Fibroblast of lung (primary cell): Measurements from ENCODE around the gene CERS3. TPM values are rescaled to one million over a fixed set of nuclear protein-coding genes. Genes with fewer than 3 reads are reported as not detected.

Experiments used
- DNase-seq, 2 donors: peaks; one replicate each; pipeline versions ENCODE4 v3.0.0 to v3.0.0-alpha.2; 2010; ENCODE audit warnings: low read depth in 2 of 2
- H2AFZ ChIP-seq: 2 replicates; pipeline ENCODE4 v1.5.1; 2012; ENCODE audit warnings: low read length, control low read depth, inconsistent platforms
- H3K27ac ChIP-seq: 2 replicates; pipeline ENCODE4 v1.5.1; 2011; ENCODE audit warnings: low read length, control low read depth; ENCODE audit not compliant: insufficient read depth
- H3K27me3 ChIP-seq: 2 replicates; pipeline ENCODE4 v1.5.1; 2011; ENCODE audit warnings: mild to moderate bottlenecking, low read length; ENCODE audit not compliant: control insufficient read depth, insufficient read depth
- H3K36me3 ChIP-seq: 2 replicates; pipeline ENCODE4 v1.5.1; 2011; ENCODE audit warnings: low read length; ENCODE audit not compliant: control insufficient read depth, insufficient read depth
- H3K4me1 ChIP-seq: 2 replicates; pipeline ENCODE4 v1.5.1; 2011; ENCODE audit warnings: low read length; ENCODE audit not compliant: control insufficient read depth, insufficient read depth; ENCODE audit errors: extremely low read depth
- H3K4me2 ChIP-seq: 2 replicates; pipeline ENCODE4 v1.5.1; 2011; ENCODE audit warnings: low read length, control low read depth; ENCODE audit not compliant: insufficient read depth; ENCODE audit errors: extremely low read depth
- H3K4me3 ChIP-seq, 4 experiments: fragments of 200-600 bp in 1 of 4; sonication (generic) in 1 of 4; replicated peaks in 1 of 4; 2 replicates each; pipeline ENCODE4 v1.5.1; 2011 to 2016; ENCODE audit warnings: low read length in 4 of 4, low read depth in 3 of 4, mild to moderate bottlenecking in 3 of 4, control low read depth in 2 of 4, inconsistent platforms in 1 of 4, mixed read lengths in 1 of 4; ENCODE audit not compliant: insufficient read depth in 1 of 4; ENCODE audit errors: control extremely low read depth in 1 of 4
- H3K79me2 ChIP-seq: 2 replicates; pipeline ENCODE4 v1.5.1; 2012; ENCODE audit warnings: mild to moderate bottlenecking, low read length, inconsistent platforms; ENCODE audit not compliant: control insufficient read depth, insufficient read depth
- H3K9ac ChIP-seq: 2 replicates; pipeline ENCODE4 v1.5.1; 2011; ENCODE audit warnings: mild to moderate bottlenecking, low read length, control low read depth; ENCODE audit not compliant: insufficient read depth
- H3K9me3 ChIP-seq: 2 replicates; pipeline ENCODE4 v1.5.1; 2012; ENCODE audit warnings: low read depth, low read length; ENCODE audit not compliant: control insufficient read depth, insufficient read depth
- H4K20me1 ChIP-seq: 2 replicates; pipeline ENCODE4 v1.5.1; 2011; ENCODE audit warnings: low read length; ENCODE audit not compliant: control insufficient read depth, insufficient read depth; ENCODE audit errors: extremely low read depth
- CTCF ChIP-seq, 2 donors: IDR thresholded peaks in 1 of 2; conservative IDR thresholded peaks in 1 of 2; 1 replicate in 1 of 2; 2 replicates in 1 of 2; pipeline ENCODE4 v1.5.1; 2011 to 2012; ENCODE audit warnings: low read length in 2 of 2, control low read depth in 1 of 2, inconsistent platforms in 1 of 2, low read depth in 1 of 2, mild to moderate bottlenecking in 1 of 2
- EZH2 ChIP-seq: IDR thresholded peaks from 2 replicates; pipeline ENCODE4 v1.5.1; 2012; ENCODE audit warnings: low read length, control low read depth, mild to moderate bottlenecking; ENCODE audit errors: missing control alignments
- polyA plus RNA-seq, 2 donors: library from polyadenylated mRNA; depleted of rRNA in 1 of 2; stranded (reverse) in 1 of 2; unstranded in 1 of 2; fragments of >200 nt; gene quantifications; 2 replicates each; pipeline ENCODE4 v1.2.1, GENCODE V29; 2011 to 2012; ENCODE audit warnings: missing spikeins in 1 of 2
- total RNA-seq: library from RNA; depleted of rRNA; stranded (reverse); fragments of >200 nt; gene quantifications from 2 replicates; pipeline ENCODE4 v1.2.1, GENCODE V29; 2014

Gene CERS3
- total and polyA plus RNA-seq, 2 donors (not counting 1 experiment from before 2014, with no cell fraction given), result not detected

GRCh38 chr15:100536733-100537132 is 8.0 kb upstream of the CERS3 start:
- Histone ChIP-seq H4K20me1 (no peaks in the 10 kb centered on the region), H3K4me3 (no peak overlapping the region), H3K36me3 (no peaks in the 10 kb centered on the region), H3K27ac (no peak overlapping the region), H3K9me3 (no peaks in the 10 kb centered on the region), H3K4me2 (no peak overlapping the region), H3K27me3 (no peaks in the 10 kb centered on the region), H2AFZ (no peak overlapping the region), H3K9ac (no peak overlapping the region), H3K79me2 (no peaks in the 10 kb centered on the region), H3K4me1 (no peaks in the 10 kb centered on the region)
- TF ChIP-seq CTCF (conservative IDR thresholded peaks at IDR 0.05 in 1 of 2, IDR thresholded peaks at IDR 0.05 in 1 of 2; ENCODE audit: low read depth in 1 of 2, low read length in 2 of 2) (no peak), EZH2 (no peak)
- DNase-seq, result no peak

- Histone ChIP-seq H3K9ac (no peak overlapping the region), H3K9me3 (no peaks in the 10 kb centered on the region), H2AFZ (no peak overlapping the region), H3K27ac (no peak overlapping the region), H4K20me1 (no peaks in the 10 kb centered on the region), H3K36me3 (no peaks in the 10 kb centered on the region), H3K79me2 (no peaks in the 10 kb centered on the region), H3K4me3 (no peak overlapping the region), H3K4me2 (no peak overlapping the region), H3K4me1 (no peaks in the 10 kb centered on the region), H3K27me3 (no peaks in the 10 kb centered on the region)
- DNase-seq, result no peak
- TF ChIP-seq CTCF (conservative IDR thresholded peaks at IDR 0.05 in 1 of 2, IDR thresholded peaks at IDR 0.05 in 1 of 2; ENCODE audit: low read depth in 1 of 2, low read length in 2 of 2) (no peak), EZH2 (no peak)
Observed at GRCh38 chr15:100533886-100534285, 5.1 kb upstream of the CERS3 start.

- no peak overlapping the region for H3K4me3 ChIP-seq
- H3K36me3 ChIP-seq, result no peaks in the 10 kb centered on the region
- no peak for DNase-seq
- no peak overlapping the region for H2AFZ ChIP-seq
- TF ChIP-seq EZH2 (no peak), CTCF (conservative IDR thresholded peaks at IDR 0.05 in 1 of 2, IDR thresholded peaks at IDR 0.05 in 1 of 2; ENCODE audit: low read depth in 1 of 2, low read length in 2 of 2) (no peak)
- no peaks in the 10 kb centered on the region for H3K4me1 ChIP-seq
- no peak overlapping the region for H3K9ac ChIP-seq
- no peaks in the 10 kb centered on the region for H3K27me3 ChIP-seq
- H3K4me2 ChIP-seq, result no peak overlapping the region
- H3K9me3 ChIP-seq, result no peaks in the 10 kb centered on the region
- no peaks in the 10 kb centered on the region for H3K79me2 ChIP-seq
- no peak overlapping the region for H3K27ac ChIP-seq
- no peaks in the 10 kb centered on the region for H4K20me1 ChIP-seq
Observed at GRCh38 chr15:100531823-100532327, 3.1 kb upstream of the CERS3 start.
